ENCODE data around the gene AGMAT. TPM values are rescaled to one million over a fixed set of nuclear protein-coding genes. Genes with fewer than 3 reads are reported as not detected.

AGMAT gene
- total and polyA plus RNA-seq, 2 of the 4 experiments (the other 2 are of a cell fraction) = 0.18 to 0.26 TPM

DNA sequence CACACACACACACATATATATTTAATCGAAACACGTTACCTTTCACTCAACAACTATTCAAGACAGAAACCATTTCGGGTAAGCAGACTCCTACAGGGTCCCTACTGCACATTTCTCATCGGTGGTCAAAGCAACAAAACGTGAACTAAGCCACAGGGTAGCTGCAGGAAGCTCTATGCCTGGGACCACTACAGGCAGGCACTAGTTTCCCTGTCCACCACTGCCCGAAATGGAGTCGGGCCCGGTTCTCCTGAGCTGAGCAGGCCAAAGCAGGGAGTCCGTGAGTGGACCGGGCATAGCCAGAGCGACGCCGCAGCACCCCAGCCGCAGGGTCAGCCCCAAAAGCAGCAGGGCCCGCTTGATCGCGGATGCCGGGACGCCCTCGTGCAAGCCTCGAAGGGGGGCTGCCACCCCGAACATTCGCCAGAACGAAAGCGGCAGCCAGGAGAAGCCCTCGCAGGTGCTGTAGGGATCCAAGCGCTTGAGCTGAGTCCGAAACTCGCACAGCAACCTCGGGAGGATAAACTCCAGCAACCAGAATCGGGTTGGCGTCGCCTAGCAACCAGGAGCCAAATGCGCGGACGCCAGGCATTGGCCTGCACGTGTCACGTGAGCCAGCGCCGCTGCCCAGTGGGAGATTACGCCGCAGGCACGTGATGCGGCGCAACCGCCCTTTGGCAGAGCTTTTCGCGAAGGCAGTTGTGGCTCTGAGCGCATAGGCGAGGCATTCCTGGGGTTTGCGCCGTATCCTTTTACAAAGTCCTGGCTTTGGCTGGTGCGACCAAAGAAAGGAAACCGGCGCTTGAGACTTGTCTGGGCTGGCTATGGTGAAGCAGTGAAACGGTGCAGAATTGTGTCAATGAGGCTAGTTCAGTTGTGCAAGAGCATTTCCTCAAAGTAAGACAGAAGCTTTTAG lies 18.5 kb upstream of the AGMAT start:
- intact Hi-C loops (cut with micrococcal nuclease) (no loop called here), in situ Hi-C loops (cut with MboI; ENCODE audit: low sequenced_read_pairs) (no loop called here), dilution Hi-C loops (cut with HindIII; ENCODE audit: low sequenced_read_pairs, unreplicated experiment) (no loop called here)
- H2AK9ac ChIP-seq (replicated peaks; ENCODE audit: low read depth, low read length, poor library complexity) = peak overlapping the region; percentile 77
- POLR2A ChIA-PET (ENCODE audit: unreplicated experiment) = interaction anchor here (0.6 to 1.0 kb wide), 2 partner anchors 22 to 109 kb away, joined by 3 to 7 read pairs; no protein-coding TSS in a partner anchor
- H2AFZ ChIP-seq (replicated peaks; ENCODE audit: low read length, poor library complexity) = peak overlapping the region; percentile 98
- no peak overlapping the region for H2BK120ac ChIP-seq (ENCODE audit: low read depth, low read length)
- H3K23ac ChIP-seq (ENCODE audit: low read depth, low read length) = peak overlapping the region; percentile 82
- peak overlapping the region; percentile 94 to 95 for H4K8ac ChIP-seq (ENCODE audit: low read depth in 2 of 2, low read length in 2 of 2)
- peak overlapping the region; percentile 21; the same call in 1 of the 2 replicates for H3K18ac ChIP-seq (ENCODE audit: low read depth, low read length)
- DNase-seq (peak; percentile 92), ATAC-seq (ENCODE audit: low read depth) (peak; percentile 97)
- peak overlapping the region; percentile 65 for H3K9ac ChIP-seq (ENCODE audit: low read depth, low read length)
- peak overlapping the region; percentile 88 for H3K14ac ChIP-seq (replicated peaks; ENCODE audit: low read depth, low read length)
- no peaks in the 10 kb centered on the region for H3K36me3 ChIP-seq (ENCODE audit: control insufficient read depth, insufficient read depth, low read length)
- 3% methylated on average over 46 of the region's 56 CpGs; no CpG with 5 or more reads in 1 of the 2 experiments for WGBS, 2 experiments (ENCODE audit: extremely low coverage in 2 of 2, insufficient read length in 1 of 2)
- no peaks in the 10 kb centered on the region for H3K9me3 ChIP-seq (ENCODE audit: control insufficient read depth, insufficient read depth, low read length)
- no peaks in the 10 kb centered on the region for H3K27me3 ChIP-seq (ENCODE audit: control insufficient read depth, insufficient read depth, low read length)
- H4K20me1 ChIP-seq (ENCODE audit: insufficient read depth, low read length) = no peaks in the 10 kb centered on the region
- H3K4me1 ChIP-seq (ENCODE audit: control insufficient read depth, insufficient read depth, low read length) = no peaks in the 10 kb centered on the region
- peak overlapping the region; percentile 21 for H2BK5ac ChIP-seq (ENCODE audit: low read depth, low read length, poor library complexity, severe bottlenecking)
- H3K79me1 ChIP-seq (ENCODE audit: low read depth in 1 of 2, low read length in 2 of 2) = no peaks in the 10 kb centered on the region; a peak in 1 of 4 replicates
- H3K4ac ChIP-seq (ENCODE audit: low read depth, low read length) = peak overlapping the region; percentile 59
- peak overlapping the region; percentile 46; the same call in 1 of the 2 replicates for H2AK5ac ChIP-seq (ENCODE audit: low read depth, low read length)
- TF ChIP-seq RCOR1 (IDR thresholded peaks at IDR 0.05; ENCODE audit: insufficient replicate concordance, low read length) (no peak), CHD1 (IDR thresholded peaks at IDR 0.05; ENCODE audit: low read depth, low read length) (no peak), CEBPB (IDR thresholded peaks at IDR 0.05; ENCODE audit: low read depth, low read length) (peak; percentile 67; the same call in 1 of the 2 replicates), FOS (IDR thresholded peaks at IDR 0.05; ENCODE audit: low read depth, low read length) (peak; percentile 96), SMC3 (IDR thresholded peaks at IDR 0.05; ENCODE audit: low read depth, low read length) (no peak), BHLHE40 (IDR thresholded peaks at IDR 0.05; ENCODE audit: low read depth, low read length) (peak; percentile 86), MXI1 (IDR thresholded peaks at IDR 0.05; ENCODE audit: borderline replicate concordance, low read depth, low read length) (no peak)
- TF ChIP-seq, protein P1, sequence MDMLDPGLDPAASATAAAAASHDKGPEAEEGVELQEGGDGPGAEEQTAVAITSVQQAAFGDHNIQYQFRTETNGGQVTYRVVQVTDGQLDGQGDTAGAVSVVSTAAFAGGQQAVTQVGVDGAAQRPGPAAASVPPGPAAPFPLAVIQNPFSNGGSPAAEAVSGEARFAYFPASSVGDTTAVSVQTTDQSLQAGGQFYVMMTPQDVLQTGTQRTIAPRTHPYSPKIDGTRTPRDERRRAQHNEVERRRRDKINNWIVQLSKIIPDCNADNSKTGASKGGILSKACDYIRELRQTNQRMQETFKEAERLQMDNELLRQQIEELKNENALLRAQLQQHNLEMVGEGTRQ (IDR thresholded peaks at IDR 0.05; ENCODE audit: low read depth, low read length) = peak; percentile 100
- 0 out of 2 replicates have a peak overlapping the region, but pooled peaks have one; percentile 20 for H3K56ac ChIP-seq (ENCODE audit: extremely low read depth, insufficient read depth, low read length)
- CTCF ChIA-PET = interaction anchor here (1.2 kb wide), 1 partner anchor 15 kb away, joined by 3 read pairs; no protein-coding TSS in a partner anchor
- BruUV-seq (replicated peaks) = no TSS peak
- peak overlapping the region; percentile 81 for H4K5ac ChIP-seq (ENCODE audit: low read depth, low read length)
- H3K4me3 ChIP-seq (ENCODE audit: insufficient read depth, low read depth, low read length) = peak overlapping the region; percentile 50
- peak overlapping the region; percentile 36 for H3K27ac ChIP-seq (ENCODE audit: insufficient read depth, low read length)
- peak overlapping the region; percentile 84 for H3K4me2 ChIP-seq (ENCODE audit: low read depth, low read length)
- H3K9me1 ChIP-seq (ENCODE audit: insufficient read depth, low read length) = 0 out of 2 replicates have a peak, but pooled peaks cover 3% of the 10 kb centered on the region
- 0 out of 3 replicates have a peak overlapping the region, but pooled peaks have one; percentile 36 for H2BK15ac ChIP-seq (ENCODE audit: low read depth, low read length)
- no peak overlapping the region for H2BK20ac ChIP-seq (ENCODE audit: low read depth, low read length)
- H4K91ac ChIP-seq (ENCODE audit: insufficient read depth, low read depth, low read length) = peak overlapping the region; percentile 83

Measured in IMR-90 (cell line).